GM12872 (cell line): ENCODE results near the gene ACER2.

Experiments used
- TF ChIP-seq, protein P1 (sequence below): IDR thresholded peaks from 3 replicates; pipeline ENCODE4 v1.5.1; 2011; ENCODE audit warnings: low read depth, mild to moderate bottlenecking, low read length, moderate library complexity; ENCODE audit not compliant: insufficient read depth

ACER2 gene

DNA sequence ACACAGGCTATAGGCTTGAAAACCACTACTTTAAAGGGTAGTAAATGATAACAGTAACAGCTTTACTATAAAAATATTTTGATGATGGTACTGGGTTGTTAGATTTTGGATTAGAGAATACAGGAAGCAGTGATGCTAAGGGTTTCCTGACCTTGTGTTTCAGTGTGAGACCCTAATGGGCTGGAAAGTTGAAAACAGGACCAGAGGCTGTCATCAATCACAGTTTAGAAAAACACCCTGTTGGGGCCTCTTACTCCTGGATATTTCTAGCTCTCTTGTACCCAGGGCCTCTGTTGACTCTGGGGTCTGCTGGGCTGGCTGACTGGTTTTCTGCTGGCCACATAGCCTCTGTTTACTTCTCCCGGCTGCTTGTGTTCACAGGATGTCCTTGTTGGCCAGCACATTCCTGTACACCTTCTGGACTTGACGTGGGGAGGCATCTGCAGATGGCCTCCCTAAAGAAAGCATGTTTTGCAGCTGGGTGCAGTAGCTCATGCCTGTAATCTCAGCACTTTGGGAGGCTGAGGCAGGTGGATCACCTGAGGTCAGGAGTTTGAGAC lies 21.5 kb downstream of the ACER2 start:
- TF ChIP-seq, protein P1, sequence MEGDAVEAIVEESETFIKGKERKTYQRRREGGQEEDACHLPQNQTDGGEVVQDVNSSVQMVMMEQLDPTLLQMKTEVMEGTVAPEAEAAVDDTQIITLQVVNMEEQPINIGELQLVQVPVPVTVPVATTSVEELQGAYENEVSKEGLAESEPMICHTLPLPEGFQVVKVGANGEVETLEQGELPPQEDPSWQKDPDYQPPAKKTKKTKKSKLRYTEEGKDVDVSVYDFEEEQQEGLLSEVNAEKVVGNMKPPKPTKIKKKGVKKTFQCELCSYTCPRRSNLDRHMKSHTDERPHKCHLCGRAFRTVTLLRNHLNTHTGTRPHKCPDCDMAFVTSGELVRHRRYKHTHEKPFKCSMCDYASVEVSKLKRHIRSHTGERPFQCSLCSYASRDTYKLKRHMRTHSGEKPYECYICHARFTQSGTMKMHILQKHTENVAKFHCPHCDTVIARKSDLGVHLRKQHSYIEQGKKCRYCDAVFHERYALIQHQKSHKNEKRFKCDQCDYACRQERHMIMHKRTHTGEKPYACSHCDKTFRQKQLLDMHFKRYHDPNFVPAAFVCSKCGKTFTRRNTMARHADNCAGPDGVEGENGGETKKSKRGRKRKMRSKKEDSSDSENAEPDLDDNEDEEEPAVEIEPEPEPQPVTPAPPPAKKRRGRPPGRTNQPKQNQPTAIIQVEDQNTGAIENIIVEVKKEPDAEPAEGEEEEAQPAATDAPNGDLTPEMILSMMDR, result no peak

- TF ChIP-seq, protein P1, result no peak
Observed at GRCh38 chr9:19431361-19432171, 22.8 kb downstream of the ACER2 start.

DNA sequence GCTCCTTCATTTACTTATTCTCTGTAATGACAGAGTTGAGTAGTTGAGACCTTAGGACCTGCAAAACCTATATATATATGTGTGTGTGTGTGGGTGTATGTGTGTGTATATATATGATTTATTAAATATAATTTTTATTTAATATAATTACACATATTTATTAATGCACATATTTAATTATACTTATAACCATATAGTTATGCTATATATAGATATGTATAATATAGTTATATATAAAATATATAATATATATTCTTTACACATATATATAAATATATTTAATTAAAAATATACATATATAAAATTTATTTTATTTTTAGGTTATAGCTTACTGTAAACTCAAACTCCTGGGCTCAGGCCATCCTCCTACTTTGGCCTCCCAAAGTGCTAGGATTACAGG lies 23.7 kb downstream of the ACER2 start:
- TF ChIP-seq, protein P1, result no peak

DNA sequence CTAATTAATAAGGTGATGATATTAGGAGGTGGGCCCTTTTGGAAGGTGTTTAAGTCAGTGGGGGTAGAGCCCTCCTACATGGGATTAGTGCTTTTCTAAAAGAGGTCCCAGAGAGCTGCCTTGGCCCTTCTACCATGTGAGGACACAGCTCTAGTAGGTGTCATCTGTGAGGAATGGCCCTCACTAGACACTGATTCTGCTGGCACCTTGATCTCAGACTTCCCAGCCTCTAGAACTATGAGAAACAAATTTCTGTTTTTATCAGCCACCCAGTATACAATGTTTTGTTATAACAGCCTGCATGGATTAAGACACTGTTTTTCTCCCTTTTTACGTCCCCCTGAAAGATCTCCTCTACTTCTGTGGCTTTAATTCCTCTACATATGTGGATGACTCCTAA lies 31.6 kb downstream of the ACER2 start:
- TF ChIP-seq, protein P1, result no peak

GRCh38 chr9:19440823-19441580 lies 32.2 kb downstream of the ACER2 start:
- TF ChIP-seq, protein P1, result no peak

DNA sequence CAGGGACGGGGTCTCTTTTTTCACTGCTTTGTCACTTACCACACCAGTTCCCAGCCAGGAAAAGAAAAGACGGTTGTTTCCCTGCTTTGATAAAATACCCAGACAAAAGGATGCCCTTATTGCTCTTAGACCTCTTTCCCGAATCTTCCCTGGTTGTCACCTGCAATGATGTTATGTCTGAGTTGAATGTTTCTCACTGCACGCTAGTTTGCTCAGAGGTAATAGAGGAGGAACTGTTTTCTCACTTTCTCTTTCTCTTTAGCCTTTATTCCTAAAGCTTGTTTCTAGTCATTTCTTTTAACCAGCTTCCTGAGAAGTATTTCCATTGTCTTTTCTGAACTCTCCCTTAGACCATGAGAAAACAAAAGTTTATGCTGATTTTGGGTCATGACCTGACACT lies 32.9 kb downstream of the ACER2 start:
- TF ChIP-seq, protein P1, result no peak

DNA sequence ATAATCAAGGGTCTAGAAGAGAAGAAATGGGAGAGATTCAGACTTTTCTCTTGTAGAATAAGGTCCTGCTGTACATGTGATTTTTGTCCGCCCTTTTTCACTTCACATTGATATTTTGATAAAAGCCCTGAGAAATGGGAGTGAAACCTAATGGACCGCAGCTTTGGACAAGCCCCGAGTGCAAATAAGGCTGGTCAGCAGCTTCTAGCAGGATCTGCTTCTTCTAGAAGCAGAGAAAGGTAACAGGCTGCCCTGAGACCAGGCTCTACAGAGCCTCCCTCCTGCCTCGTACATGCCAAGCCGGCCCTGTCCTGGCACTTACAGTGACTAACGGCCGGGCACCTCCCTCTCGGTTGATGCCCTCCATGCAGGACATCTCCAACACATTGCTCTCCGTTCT lies 33.4 kb downstream of the ACER2 start:
- TF ChIP-seq, protein P1, result no peak
